Activated CD8-positive, alpha-beta memory T cell treated with anti-CD3 and anti-CD28 coated beads for 36 hours (primary cell): ENCODE measurements around the gene AGBL4. TPM values are rescaled to one million over a fixed set of nuclear protein-coding genes. Genes with fewer than 3 reads are reported as not detected.

ENCODE experiments used
- CTCF ChIA-PET: fragments of 350-600 bp; sonication (Branson Sonifier 250); formaldehyde crosslinking; loops from one replicate; lab custom pipeline; 2021; ENCODE audit warnings: antibody characterized with exemption; lab: Charles Lee
- POLR2A ChIA-PET: fragments of 350-600 bp; sonication (Branson Sonifier 250); formaldehyde crosslinking; loops from one replicate; lab custom pipeline; 2021; ENCODE audit warnings: antibody characterized with exemption; lab: Charles Lee
- total RNA-seq, 2 experiments: library from RNA; stranded (reverse); gene quantifications; one replicate each; pipeline ENCODE4 v1.2.3, GENCODE V29; 2021

AGBL4 gene
- total RNA-seq, 2 experiments from 2014 or later, result not detected

- ChIA-PET POLR2A (no interaction called here), CTCF (no interaction called here)
These were observed 1297.1 kb downstream of the AGBL4 start for GRCh38 chr1:48726557-48727215.

GRCh38 chr1:48726139-48726538 is 1297.6 kb downstream of the AGBL4 start:
- ChIA-PET CTCF (no interaction called here), POLR2A (no interaction called here)

- CTCF ChIA-PET, result no interaction called here
- POLR2A ChIA-PET, result no interaction called here
These were observed 1298.3 kb downstream of the AGBL4 start for GRCh38 chr1:48725341-48726046.

- CTCF ChIA-PET, result no interaction called here
These were observed 1302.8 kb downstream of the AGBL4 start for GRCh38 chr1:48720929-48721328.

GRCh38 chr1:48718705-48719104 is 1305.0 kb downstream of the AGBL4 start:
- CTCF ChIA-PET, result no interaction called here

More at GRCh38 chr1:48720929-48721328, 1302.8 kb downstream of the AGBL4 start:
- POLR2A ChIA-PET, result no interaction called here

GRCh38 chr1:48718116-48718630 is 1305.6 kb downstream of the AGBL4 start:
- ChIA-PET POLR2A (no interaction called here), CTCF (no interaction called here)

More at GRCh38 chr1:48718705-48719104, 1305.0 kb downstream of the AGBL4 start:
- POLR2A ChIA-PET, result no interaction called here

- POLR2A ChIA-PET, result no interaction called here
These were observed 1306.7 kb downstream of the AGBL4 start for GRCh38 chr1:48717082-48717481.

GRCh38 chr1:48715921-48716320 is 1307.8 kb downstream of the AGBL4 start:
- ChIA-PET POLR2A (no interaction called here), CTCF (no interaction called here)

More at GRCh38 chr1:48717082-48717481, 1306.7 kb downstream of the AGBL4 start:
- CTCF ChIA-PET, result no interaction called here

- POLR2A ChIA-PET, result no interaction called here
- CTCF ChIA-PET, result no interaction called here
These were observed 1312.8 kb downstream of the AGBL4 start for GRCh38 chr1:48710915-48711314.

- POLR2A ChIA-PET, result no interaction called here
- CTCF ChIA-PET, result no interaction called here
These were observed 1313.4 kb downstream of the AGBL4 start for GRCh38 chr1:48710318-48710717.

GRCh38 chr1:48704736-48705135 is 1319.0 kb downstream of the AGBL4 start:
- POLR2A ChIA-PET, result no interaction called here
- CTCF ChIA-PET, result no interaction called here

- POLR2A ChIA-PET, result no interaction called here
- CTCF ChIA-PET, result no interaction called here
These were observed 1322.3 kb downstream of the AGBL4 start for GRCh38 chr1:48701445-48701844.

- ChIA-PET POLR2A (no interaction called here), CTCF (interaction anchor here (1.0 kb wide), 1 partner anchor 15 kb away, joined by 3 read pairs; no protein-coding TSS in a partner anchor)
These were observed 1326.6 kb downstream of the AGBL4 start for GRCh38 chr1:48697066-48697707.

- POLR2A ChIA-PET, result no interaction called here
These were observed 1328.6 kb downstream of the AGBL4 start for GRCh38 chr1:48695161-48695560.

GRCh38 chr1:48693674-48694320 is 1330.0 kb downstream of the AGBL4 start:
- CTCF ChIA-PET, result no interaction called here

More at GRCh38 chr1:48695161-48695560, 1328.6 kb downstream of the AGBL4 start:
- CTCF ChIA-PET, result no interaction called here

GRCh38 chr1:48693180-48693579 is 1330.6 kb downstream of the AGBL4 start:
- ChIA-PET CTCF (no interaction called here), POLR2A (no interaction called here)

More at GRCh38 chr1:48693674-48694320, 1330.0 kb downstream of the AGBL4 start:
- POLR2A ChIA-PET, result no interaction called here

- ChIA-PET CTCF (no interaction called here), POLR2A (no interaction called here)
These were observed 1331.5 kb downstream of the AGBL4 start for GRCh38 chr1:48692235-48692634.

GRCh38 chr1:48691429-48692001 is 1332.2 kb downstream of the AGBL4 start:
- ChIA-PET POLR2A (no interaction called here), CTCF (no interaction called here)

GRCh38 chr1:48688102-48688760 is 1335.5 kb downstream of the AGBL4 start:
- CTCF ChIA-PET, result interaction anchor here (1.4 kb wide), 1 partner anchor 11 kb away, joined by 3 read pairs; no protein-coding TSS in a partner anchor
- POLR2A ChIA-PET, result no interaction called here
